Brain pericyte (primary cell): ENCODE data around the gene STKLD1.
A peak's percentile ranks its signal among the peaks of the same experiment; 100 is the strongest.
"Not testable (repeated sequence)": the region's sequence is repeated elsewhere in the genome, so short reads cannot be mapped to it uniquely, and the experiment has no call there.

Experiments used
- DNase-seq: peaks from one replicate; pipeline ENCODE4 v3.0.0-alpha.2; 2012; ENCODE audit warnings: low read depth, low spot score

Gene STKLD1

GRCh38 chr9:133375724-133376654, at the start of gene STKLD1, which contains the start of gene SURF4:
Gene STKLD1 (plus strand): TSS chr9:133376366. CDS start chr9:133376474, 108 bp downstream.
Gene SURF4 (minus strand): TSS chr9:133376060. CDS start chr9:133375969, 91 bp downstream.
- DNase-seq = peak; percentile 80

- not testable (repeated sequence) for DNase-seq
These were observed 49.1 kb upstream of the STKLD1 start for GRCh38 chr9:133327021-133327420.

GRCh38 chr9:133327834-133328484, 48.2 kb upstream of the STKLD1 start:
- DNase-seq = no peak

- DNase-seq = not testable (repeated sequence)
These were observed 46.6 kb upstream of the STKLD1 start for GRCh38 chr9:133329306-133330156.

- DNase-seq = no peak
These were observed 44.9 kb upstream of the STKLD1 start for GRCh38 chr9:133331221-133331620.

DNA sequence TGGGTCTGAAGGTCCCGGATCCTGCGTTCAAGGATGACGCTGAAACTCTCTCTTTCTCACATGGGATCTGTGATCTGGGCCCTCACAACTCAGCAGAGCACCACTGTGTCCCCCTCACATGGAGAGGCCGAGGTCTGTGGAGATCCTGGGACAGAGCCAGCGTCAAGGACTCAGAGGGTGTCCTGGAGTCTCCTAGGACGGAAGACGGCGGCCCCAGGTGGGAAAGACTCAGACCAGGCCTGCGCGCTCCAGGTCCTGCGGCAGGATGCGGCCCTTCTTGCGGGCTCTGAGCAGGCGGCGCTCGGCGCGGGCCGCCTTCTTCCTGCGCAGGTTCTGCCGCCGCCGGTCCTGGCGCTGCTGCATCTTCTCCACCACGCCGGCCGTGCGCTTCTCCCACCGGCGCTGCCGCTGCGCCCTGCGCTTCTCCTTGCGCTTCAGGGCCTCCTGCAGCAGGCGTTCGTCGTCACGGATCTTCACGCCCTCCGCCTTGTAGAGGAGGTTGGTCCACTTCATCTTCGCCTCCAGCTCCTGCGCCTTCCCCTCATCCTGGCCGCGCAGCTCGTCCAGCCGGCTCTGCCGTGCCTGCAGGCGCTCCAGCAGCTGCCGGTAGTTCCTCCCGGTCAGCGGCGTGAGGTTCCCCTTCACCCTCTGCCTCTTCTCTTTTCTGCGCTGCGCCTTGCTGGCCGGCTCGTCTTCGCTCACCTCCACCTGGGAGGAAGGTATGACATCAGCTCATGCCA, 44.4 kb upstream of the STKLD1 start:
- no peak for DNase-seq

DNA sequence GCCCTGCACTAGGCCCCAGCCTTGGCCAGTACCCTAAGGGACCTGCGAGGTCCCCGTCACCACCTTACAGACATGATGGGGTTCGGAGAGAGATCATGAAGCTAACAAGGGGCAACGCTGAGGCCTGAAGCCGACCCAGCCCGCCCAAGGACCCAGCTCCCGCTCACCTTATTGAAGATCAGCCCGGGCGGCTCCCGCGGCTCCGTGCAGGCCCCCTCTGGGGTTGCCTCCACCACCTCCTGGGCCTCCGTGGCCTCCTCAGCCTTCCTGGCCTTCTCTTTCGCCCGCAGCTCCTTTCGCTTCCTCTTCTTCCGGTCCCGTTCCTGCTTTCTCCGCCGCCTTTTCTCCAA, 43.8 kb upstream of the STKLD1 start:
- DNase-seq = no peak

GRCh38 chr9:133333011-133333410, 43.2 kb upstream of the STKLD1 start:
- no peak for DNase-seq

DNA sequence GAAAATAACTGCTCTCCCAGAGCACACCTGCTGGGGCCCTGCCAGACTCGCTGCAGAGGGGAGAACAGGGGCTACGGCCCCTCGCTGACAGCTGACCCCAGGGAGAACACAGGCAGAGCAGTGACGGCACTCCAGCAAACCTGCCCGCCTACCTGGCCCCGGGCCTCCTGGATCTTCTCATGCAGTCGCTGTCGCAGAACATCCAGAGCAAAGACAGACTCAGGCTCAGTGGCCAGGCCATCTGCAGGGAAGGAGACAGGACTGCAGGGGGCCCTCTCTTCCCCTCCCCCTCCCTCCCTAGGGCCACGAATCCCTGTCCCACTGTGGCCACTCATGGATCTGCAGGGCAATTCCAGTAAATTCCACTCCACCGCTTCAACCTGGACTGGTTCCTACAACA, 42.6 kb upstream of the STKLD1 start:
- no peak for DNase-seq

- DNase-seq = no peak
These were observed 42.0 kb upstream of the STKLD1 start for GRCh38 chr9:133334161-133334560.

DNA sequence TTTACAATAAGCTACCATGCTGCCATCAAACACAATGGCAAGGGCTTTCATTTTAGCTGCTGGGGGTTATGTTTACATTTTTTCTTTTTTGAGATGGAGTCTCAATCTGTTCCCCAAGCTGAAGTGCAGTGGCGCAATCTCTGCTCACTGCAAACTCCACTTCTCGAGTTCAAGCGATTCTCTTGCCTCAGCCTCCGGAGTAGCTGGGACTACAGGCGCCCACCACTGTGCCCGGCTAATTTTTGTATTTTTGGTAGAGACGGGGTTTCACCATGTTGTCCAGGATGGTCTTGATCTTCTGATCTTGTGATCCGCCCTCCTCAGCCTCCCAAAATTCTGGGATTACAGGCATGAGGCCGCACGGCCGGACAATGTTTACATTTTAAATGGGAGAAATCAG, 41.3 kb upstream of the STKLD1 start:
- DNase-seq = not testable (repeated sequence)

GRCh38 chr9:133335924-133336811, 40.0 kb upstream of the STKLD1 start, which contains the start of gene SURF6:
Gene SURF6 (minus strand): TSS chr9:133336188. CDS start chr9:133336132, 56 bp downstream.
- DNase-seq = peak; percentile 58

DNA sequence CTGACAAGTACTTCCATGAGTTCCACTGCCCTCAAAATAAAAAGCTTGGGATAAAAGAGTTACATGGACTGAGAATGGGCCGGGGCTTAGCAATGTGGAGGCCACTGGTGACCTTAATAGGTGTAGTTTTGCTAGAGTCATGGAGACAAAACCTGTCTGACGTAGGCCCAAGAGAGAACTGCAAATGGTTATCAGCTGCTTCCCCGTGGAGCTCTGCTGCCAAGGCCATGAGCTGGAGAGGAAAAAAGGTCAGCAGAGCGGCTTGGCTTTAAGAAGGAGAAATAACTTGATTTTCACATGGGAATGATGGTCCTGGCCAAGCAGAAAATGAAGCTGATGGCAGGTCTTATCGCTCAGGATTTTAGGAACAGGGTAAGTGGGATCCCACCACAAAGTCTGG, 36.5 kb upstream of the STKLD1 start:
- DNase-seq = no peak

- DNase-seq = no peak
These were observed 35.9 kb upstream of the STKLD1 start for GRCh38 chr9:133340256-133340655.

DNA sequence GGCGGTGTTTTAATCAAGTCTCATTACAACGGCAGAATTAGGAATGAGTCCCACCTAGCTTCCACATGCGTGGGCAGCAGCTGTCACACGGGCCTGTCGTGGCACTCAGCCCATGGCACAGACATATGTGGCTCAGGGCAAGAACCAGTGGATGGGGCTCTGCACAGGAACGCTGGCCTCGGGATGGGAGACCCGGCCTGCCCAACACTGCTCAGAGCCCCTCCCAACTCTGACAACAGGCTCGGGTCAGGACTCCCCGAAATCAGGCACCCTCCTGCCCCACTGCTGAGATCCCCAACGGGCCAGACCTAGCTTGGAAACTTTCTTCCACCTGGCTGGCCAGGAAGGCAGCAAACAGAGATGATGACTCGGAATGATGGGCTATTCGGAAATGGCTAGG, 35.2 kb upstream of the STKLD1 start:
- no peak for DNase-seq

DNA sequence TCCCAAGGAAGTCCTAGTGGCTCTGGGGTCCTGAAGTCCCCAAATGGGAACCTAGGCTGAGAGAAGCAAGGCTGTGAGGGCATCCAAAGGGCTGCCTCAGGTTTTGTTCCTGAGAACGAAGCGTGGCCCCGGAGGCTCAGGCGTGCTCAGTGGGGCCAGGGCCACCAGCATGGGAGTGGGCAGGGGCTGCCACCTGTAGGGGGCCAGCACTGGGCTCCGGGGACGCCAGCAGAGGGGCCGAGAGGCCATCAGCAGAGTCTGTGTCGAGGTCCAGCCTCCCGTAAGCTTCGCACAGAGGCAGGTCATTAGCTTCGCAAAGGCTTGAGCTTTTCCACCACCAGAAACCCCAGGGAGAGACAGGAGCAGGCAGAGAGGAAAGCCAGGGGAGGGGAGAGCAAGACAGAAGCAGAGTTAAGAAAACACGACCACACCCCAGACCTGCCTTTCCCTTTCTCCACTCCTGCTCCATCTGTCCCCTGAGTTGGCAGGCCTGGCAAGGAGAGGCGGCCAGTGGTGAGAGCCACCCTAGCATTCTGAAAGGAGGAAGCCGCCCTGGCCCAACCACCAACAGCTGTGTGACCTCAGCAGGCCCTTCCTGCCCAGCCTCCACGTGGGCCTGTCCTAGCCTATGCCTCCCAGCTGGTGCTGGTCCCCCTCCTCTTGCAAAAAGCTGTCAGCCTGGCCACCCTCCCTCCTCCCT, 34.6 kb upstream of the STKLD1 start:
- DNase-seq = no peak

DNA sequence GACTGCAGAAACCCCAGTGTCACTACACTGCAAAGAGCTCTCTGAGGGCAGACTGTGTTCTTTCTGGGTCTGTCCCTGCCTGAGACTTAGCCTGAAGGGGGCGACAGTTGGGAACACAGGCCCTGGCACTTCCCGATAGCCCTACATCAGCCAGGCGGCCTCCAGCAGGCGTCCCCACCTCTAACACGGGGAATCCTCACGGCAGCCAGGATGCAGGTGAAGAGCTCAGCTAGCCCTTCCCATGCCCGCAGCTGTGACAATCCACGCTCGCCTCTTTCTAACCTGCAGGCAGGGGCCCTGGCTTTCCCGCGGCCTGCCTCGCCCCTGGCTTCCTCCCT, 34.1 kb upstream of the STKLD1 start:
- DNase-seq = no peak

DNA sequence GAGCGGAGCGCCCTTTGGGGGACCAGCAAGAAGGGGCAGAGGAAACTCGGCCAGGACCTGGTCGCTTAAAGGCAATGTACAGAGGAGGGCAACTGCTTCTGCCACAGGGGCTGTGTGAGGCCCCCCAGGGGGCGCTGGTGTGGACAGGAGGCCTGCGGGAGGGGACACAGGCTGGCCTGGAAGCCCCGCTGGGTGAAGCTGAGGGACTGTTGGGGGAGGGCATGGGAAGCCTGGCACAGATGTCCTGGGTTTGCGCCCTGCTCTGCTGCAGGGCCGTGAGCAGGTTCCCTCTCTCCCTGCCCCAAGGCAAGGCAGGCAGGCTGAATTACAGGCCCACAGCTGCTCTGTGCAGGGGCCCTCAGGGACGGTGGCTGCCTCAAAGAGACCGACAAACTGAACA, 33.6 kb upstream of the STKLD1 start:
- DNase-seq = no peak

DNA sequence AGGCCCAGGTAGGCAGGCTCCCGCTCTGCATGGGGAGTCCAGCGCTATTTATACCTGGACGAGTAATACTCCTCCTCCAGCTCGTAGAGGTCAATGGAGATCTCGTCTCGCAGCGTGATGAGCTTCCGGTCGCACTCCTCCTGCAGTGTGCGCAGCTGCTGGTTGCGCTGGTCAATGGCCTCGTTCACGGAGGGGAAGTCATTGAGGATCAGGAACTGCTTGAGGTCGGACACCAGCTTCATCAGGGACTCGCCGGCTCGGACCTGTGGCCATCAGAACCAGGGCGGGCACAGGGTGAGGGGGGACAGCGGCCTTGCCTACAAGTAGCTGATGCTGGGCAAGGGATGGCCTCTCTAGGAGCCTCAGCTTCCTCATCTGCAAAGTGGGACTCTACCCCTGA, 32.1 kb upstream of the STKLD1 start:
- DNase-seq = no peak

GRCh38 chr9:133344979-133345378, 31.2 kb upstream of the STKLD1 start:
- DNase-seq = no peak
